HG02884 (cell line): Measurements from ENCODE around the gene ALOX5AP.
"Not testable (repeated sequence)": the region's sequence is repeated elsewhere in the genome, so short reads cannot be mapped to it uniquely, and the experiment has no call there.

Experiments used
- ATAC-seq: cut with Tn5 transposase; IDR thresholded peaks from one replicate; pipeline ENCODE4 v1.9.1; 2021; ENCODE audit warnings: mild to moderate bottlenecking, moderate library complexity; ENCODE audit not compliant: unreplicated experiment

The ALOX5AP gene

DNA sequence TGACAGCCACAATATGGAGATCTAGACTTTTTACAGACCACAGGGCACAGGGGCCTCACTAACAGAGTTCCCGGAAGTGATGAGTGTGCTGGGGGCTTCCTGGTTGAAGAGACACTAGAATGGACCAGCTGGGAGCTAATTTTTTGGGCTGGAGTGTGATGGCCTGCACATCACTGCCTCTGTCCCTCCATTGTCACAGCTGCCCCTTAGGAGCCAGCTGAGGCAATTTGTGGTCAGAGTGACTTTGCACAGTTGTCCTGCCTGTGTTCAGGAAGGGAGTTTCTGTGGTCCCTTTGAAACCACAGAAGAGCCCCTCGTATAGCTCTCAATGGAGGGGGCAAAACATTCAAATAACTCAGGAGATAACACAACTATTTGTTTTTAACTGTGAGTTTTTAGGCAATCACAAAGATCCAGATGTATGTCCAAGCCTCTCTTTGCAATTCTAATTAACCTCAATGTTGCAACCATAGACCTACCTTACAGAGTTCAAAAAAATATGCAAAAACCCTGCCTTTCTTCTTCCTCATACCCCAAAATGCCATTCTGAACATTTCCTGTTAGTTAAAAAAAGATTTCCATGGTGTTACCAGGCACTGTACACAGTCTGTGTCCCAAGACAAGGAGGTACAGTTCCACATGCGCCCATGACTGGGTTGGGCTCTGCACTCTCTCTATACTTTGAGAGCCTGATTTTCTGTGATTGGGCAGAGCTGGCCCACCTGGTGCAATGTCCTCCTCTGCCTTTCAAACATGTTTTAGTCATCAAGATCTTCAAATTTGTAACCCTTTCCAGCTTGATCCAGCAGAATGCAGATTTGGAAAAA lies 2.4 kb downstream of the ALOX5AP start:
- ATAC-seq = no peak

DNA sequence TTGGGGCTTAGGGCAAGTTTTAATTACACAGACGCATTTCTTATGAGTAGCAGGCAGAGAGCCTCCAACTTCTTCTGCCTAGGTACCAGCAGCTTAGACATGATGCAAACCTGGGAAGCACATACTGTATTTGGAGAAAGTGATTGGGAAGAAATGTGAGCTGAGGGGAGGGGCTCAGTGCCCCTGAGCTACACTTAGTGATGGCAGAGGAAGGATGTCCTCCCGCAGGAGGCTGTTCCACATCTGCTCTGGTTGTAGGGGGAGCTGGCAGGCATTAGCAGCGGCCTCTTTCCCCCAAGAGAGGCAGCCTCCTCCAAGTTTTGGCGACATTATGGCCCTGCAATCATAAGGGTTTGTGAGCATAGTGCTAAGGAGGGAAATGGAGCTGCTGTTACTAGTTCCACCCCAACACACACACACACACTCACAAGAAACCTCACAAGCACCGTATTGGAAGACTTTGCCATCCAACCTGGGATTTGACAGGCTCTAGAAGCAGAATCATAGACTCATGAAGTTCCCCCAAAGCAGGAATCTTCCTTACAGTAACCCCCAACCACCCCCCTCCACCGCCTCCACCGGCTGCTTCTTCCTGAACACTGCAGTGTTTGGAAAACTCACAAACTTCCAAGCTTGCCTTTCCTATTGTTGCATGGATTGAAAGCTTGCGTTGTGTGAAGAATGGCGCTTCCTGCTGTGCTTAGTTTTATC lies 3.3 kb downstream of the ALOX5AP start:
- ATAC-seq = no peak

DNA sequence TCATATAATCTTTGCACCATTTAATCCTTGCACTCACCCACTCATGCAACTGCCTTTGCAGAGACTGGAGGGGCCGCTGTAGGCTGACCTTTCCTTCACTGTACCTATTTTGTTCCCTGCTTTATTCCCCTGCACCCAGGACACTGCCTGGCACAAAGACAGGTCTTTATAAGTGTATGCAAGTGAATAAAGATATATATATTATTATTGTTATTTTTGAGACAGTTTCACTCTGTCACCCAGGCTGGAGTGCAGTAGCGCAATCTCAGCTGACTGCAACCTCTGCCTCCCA lies 3.8 kb downstream of the ALOX5AP start:
- ATAC-seq = no peak

DNA sequence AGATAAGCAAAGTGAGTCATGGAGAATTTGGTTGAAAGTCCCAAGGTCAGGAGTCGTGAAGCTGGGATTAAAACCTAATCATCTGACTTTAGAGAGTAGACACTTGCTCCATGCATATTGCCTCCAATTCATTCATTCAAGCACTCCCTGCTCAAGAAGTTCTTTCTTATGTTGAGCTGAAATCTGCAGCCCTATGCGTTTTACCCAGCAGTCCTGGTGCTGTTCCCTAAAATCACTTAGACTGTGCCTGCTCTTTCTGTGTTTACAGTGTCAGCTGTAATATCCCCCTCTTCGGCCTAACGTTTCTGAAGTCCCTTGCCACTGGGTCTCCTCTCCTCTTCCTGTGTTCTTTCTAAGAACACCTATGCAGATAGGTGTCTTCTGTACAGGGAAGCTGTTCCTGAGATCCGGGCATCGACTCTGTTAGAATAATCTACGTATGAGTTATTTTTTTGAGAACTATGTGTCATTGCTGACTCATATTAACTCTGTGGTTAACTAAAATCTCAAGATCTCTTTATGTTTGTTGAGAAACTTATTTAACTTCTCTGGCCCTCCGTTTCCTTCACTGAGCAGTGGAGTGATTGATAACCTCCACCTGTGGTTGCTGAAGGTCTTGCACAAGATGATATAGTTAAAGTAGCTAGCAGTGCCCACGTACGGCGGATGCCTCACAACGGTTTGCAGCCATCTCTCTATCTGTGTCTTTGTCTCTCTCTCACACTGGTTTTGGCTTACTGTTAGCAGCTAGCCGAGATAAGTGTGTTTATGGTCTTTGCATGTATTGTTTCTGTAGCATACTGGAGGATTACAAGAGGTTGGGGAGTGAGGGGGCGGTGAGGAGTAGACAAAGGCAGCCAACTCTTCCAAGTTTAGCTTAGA lies 4.7 kb downstream of the ALOX5AP start:
- ATAC-seq = peak; percentile 44

DNA sequence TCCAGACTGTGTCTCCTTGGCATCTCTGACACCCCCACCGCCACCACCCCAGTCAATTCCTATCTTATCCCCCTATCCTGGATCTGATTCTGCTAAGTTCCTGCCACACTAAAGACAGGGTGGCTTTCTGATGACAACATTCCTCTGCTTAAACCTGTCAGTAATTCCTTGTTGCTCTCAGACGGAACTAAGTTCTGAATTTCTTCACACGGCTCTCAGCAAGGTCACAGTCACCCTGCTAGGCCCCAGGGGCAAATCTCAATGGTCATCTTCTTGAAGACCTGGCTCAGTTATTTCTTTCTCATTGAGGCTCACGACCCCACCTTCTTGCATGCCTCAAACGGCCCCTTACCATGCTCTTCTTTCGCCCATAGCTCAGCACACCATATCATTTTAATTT lies 7.6 kb downstream of the ALOX5AP start:
- ATAC-seq = no peak

DNA sequence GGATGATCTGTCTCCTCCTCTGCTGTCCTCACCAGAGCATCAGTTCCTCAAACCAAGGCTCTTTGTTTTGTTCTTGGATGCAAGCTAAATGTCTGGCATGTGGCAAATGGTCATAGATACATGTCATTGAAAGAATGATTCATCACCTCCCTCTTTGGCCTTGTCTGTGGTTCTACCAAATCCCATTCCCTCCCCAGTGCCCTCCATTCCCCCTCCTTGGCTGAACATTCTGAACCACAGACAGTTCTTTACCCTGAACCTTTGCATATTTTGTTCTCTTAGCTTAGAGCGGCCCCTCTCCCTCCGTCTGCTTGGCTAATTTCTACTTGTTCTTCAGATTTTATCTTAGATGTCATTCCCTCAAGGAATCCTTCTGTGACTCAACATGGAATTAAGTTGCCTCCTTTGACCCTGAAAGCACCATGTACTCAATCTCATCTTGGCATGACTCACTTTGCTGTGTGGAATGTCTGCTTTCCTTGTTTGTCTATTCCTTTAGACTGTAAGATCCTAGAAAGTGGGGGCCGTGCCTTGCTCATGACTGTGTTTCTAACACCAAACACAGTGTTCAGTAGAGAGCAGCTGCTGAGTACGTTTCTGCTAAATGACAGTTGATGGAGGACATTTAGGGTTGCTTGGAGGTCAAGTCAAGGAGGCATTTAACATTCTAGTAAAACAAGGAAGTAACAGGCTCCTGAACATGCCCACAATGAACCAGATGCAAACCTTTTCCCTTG lies 8.1 kb downstream of the ALOX5AP start:
- ATAC-seq = no peak

DNA sequence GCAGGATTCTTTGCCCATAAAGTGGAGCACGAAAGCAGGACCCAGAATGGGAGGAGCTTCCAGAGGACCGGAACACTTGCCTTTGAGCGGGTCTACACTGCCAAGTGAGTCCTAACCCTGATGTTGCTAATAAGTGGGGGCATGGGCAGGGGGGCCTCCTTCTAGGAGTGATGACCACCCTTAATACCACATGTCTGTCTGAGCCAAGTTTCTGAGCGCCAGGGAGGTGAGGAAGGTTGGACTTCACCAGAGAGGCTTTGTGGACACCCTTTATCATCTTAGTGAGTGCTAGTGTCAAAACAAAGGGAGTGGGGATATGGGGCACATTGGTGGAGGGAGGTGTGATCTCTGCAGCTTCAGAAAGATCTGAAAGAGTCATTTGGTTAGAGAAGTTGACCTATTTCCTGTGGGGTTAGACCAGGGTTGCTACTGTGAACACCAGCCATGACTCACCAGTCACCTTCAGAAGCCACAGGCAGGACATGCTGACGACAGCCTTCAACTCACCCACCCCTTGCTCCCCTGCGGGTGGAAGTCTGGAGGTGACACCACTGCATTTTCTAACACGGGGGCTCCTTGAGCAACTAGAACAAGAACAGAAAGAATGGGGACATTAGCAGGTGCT lies 8.8 kb downstream of the ALOX5AP start:
- peak; percentile 85 for ATAC-seq

DNA sequence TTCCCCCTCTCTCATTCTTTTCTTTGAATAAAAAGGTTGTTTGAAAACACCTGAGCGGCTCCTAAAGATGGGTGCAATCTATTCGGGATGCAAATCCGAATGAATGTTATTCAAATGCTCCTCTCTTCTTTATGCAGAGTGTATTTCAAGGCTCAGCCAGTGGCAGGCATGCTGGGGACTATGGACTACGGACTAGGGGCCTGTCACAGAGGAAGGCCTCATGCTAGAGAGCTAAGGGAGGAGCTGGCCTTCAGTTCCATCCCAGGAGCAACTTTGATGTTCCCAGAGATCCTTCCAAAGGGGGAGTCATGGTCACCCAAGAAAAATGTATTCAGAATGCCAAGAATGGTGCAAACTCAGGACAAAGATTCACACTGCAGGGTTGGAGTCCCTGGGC lies 9.3 kb downstream of the ALOX5AP start:
- ATAC-seq = no peak

DNA sequence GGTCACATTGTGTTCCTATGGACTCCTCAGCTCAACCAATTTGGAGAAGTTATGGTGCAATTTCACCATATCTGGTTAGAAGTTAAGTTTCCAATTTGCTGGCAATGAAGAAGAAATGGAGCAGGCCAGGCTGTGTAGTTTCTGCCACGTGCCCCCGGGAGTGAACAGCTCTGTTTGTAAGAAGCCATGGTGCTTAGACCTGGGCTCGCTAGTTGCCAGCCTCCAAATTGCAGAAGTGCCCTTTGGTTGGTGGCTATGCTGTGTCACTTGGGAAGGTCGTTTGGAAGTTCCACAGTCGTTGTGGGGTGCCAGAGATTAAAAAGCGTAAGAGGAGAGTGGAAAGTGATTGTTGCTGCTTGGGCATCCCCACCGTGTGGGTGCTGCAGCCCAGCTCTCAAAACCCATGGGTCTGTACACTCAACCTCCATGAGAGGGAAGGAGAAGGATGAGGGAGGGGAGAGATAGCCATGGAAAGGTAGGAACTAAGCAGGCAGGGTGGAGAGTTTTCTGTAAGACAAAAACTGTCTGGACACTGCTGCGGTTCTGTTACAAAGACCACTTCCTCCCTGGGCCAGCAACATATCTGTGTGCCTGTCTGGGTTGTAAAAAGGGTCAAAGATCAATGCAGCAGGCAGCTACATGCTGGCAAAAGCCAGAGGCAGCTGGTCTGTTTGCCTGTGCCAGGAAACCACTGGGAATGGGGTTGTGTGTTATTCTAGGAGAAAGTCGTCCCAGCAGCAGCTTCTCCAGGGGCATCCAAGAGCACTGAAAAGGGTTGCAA lies 10.8 kb downstream of the ALOX5AP start:
- ATAC-seq = no peak

DNA sequence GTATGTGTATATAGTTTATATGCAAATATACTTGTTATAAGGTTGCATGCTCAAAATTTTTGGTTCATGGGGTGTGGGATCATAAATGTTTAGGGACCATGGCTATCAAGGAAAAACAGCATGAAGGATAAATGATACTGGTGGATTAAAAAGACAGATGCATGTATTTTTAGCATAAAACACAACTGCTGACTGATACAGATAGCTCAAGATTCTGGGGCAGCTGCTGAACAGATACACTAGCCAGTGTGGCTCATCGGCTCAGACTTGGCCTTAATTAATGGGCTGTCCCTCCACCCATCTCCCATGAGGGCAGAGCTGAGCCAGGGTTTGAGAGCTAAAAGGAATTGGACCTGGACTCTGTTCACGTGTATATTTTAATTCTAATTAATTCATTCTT lies 11.4 kb downstream of the ALOX5AP start:
- ATAC-seq = no peak

DNA sequence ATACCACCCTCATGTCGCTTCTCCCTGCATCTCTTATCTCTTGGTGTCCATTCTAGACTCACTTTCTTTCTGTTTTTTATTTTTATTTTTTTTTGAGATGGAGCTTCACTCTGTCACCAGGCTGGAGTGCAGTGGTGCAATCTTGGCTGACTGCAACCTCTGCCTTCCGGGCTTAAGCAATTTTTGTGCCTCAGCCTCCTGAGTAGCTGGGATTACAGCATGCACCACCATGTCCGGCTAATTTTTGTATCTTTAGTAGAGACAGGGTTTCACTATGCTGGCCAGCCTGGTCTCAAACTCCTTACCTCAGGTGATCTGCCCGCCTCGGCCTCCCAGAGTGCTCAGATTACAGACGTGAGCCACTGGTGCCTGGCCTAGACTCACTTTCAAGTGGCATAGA lies 12.5 kb downstream of the ALOX5AP start:
- ATAC-seq = not testable (repeated sequence)

DNA sequence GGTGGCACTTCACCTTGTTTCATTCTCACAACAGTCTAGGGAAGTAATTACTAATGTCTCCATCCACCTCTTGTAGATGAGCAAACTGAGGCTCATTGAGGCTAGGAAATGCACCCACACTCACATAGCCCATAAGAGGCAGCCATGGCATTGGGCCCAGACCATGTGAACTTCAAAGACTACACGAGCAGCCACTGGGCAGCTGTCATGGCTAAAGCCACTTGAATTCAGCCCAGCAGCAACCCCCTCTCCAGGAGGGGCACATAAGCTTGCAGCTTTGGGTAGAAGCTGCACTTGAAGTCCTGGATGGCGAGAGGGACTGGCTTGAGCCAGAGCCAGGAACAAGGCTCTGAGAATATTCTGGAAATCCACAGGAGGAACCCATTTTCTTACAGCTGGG lies 13.4 kb downstream of the ALOX5AP start:
- no peak for ATAC-seq

DNA sequence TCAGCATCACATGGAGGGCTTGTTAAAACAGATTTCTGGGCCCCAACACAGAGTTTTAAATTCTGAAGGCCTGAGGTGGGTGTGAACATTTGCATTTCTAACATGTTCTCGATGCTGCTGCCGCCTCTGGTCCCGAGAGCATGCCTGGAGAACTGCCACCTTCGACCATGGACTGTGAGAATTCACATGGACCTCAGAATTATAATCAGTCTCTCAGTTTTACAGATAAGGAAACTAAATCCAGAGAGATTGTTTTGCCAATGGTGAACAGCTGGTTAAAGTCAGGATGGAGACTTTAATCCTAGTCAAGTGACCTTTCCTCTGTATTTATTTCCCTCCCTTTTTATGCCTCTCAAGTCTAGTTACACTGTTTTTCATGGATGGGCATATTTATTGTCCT lies 14.7 kb downstream of the ALOX5AP start:
- no peak for ATAC-seq

DNA sequence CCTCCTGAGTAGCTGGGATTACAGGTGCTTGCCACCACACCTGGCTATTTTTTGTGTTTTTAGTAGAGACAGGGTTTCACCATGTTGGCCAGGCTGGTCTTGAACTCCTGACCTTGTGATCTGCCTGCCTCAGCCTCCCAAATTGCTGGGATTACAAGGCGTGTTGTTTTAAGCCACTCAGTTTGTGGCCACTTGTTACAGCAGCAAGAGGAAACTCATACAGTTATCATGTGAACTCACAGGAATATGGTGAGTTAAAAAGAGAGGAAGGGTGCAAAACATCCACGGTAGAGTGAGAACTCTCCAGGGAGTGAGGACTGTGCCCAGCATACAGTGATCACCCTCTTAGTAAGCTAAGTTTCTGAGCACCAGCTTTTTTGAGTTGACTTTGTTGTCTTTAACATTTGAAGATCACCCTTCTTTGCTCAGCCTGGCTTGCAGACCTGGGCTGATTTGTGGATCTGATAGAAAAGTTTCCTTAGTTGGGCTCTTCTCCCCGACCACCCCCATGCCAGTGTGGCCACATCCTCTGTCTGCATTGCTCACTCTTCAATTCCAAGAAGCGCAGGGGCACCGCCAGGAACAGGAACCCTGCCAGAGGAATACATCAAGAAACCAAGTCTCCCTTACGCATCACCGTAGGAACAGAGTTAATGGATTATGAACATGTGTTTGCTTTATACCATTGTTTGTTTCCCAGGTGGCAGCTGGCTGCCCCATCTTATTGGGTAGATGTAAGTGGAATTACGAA lies 16.0 kb downstream of the ALOX5AP start:
- no peak for ATAC-seq

DNA sequence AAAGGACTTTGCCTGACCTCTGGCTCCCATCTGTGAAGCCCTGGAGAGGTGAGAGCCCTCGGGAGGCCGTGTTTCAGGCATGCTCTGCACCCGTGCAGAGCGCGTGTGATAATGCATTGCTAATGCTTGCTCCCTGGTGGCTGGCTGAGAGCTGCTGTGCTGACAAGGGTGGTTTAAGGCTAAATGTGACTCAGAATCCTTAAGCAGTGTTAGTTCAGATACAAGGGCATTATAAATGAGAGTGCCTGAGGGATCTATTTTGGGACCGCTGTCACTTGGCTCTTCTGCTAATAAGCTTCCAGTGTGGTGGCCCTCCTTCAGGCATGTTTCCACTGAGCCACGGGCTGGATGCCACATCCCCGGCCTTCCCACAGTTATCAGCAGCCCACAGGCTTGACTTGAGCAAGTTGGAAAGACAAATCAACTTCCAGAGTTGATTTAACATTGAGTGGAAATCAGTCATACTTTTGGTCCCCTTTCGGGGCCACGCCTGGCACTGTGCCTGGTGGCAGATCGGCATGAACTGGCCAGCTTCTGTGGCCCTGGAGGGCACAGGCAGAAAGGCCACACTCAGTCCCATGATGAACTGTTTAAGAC lies 17.0 kb downstream of the ALOX5AP start:
- no peak for ATAC-seq

DNA sequence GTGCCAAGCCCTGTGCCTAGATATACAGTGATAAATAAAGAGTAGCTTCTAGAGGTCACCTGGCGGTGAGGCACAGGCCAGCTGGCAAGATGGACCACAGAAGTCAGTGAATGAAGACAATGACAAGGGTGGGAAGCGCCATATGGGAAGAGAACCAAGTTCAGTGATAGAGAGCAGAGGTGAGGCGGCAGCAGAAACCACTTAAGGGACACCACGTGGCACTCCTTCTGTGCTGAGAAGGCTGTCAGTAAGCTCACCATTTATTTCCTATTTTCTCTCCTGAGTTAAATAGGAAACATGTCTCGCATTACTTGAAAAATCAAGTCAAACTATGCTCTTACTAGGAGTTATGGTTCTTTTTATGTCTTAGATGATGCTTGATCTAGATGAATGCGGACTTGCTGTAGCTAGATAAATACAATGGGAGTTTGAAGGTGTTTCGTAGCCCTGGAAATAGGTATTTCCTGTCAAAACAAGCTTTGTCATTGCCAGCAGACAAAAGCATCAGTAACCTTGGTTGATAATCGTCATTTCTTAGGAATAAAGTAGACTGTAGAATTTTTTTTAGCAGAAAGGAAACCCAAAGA lies 17.8 kb downstream of the ALOX5AP start:
- ATAC-seq = no peak

DNA sequence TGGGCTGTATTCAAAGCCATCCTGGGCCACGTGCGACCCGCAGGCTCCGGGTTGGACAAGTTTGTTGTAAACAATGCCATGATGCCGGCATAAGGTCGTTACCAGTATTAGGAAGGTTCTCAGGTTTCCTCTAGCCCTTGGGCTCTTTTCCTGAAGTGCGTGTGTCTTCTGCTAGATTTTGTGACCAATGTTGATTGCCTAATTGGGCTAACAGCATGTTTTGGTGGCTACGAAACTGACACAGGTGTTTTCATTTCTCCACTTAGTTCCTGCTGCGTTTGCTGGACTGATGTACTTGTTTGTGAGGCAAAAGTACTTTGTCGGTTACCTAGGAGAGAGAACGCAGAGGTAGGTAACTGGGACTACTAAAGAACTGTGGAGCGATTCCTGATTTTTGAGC lies 20.3 kb downstream of the ALOX5AP start:
- no peak for ATAC-seq

DNA sequence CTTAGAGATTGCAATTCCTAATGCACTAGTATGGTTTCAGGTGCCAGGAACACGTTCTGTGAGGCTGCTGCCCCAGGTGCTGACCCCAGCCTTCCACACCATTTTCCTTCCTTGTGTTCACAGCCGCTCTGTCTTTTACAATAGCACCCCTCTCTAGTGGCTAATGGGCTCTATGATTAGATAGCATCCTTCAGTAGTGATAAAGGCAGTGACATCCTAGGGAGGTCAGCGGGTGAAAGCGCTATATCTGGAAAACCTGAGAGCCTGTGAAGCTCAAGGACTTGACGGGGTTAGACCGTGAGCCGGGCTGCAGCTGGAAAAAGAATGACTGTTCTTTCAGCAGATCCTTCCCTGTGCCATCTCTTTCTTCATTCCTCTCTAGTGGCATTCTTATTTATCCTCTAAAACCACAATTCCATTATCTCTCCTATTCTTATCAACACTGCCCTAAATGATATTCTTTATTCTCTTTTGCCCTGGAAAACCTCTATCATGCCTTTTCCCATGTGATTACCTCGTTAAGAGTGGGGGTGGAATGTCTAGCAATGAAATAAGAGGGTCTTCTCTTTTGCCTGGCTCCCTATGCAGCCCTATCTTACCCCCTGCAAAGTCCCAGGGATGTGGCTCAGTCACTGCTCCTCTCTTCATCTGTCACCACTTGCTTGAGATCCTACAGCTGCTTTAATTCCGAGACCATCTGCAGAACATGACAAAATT lies 21.8 kb downstream of the ALOX5AP start:
- ATAC-seq = no peak
